ENCODE results near the gene PRR14L. TPM values are rescaled to one million over a fixed set of nuclear protein-coding genes. Genes with fewer than 3 reads are reported as not detected.
A peak's percentile ranks its signal among the peaks of the same experiment; 100 is the strongest.

The PRR14L gene
- total and polyA plus RNA-seq, 2 of the 13 experiments (the other 11 are each of a cell fraction or from before 2014, with no cell fraction given) = 6.6 to 16.5 TPM

DNA sequence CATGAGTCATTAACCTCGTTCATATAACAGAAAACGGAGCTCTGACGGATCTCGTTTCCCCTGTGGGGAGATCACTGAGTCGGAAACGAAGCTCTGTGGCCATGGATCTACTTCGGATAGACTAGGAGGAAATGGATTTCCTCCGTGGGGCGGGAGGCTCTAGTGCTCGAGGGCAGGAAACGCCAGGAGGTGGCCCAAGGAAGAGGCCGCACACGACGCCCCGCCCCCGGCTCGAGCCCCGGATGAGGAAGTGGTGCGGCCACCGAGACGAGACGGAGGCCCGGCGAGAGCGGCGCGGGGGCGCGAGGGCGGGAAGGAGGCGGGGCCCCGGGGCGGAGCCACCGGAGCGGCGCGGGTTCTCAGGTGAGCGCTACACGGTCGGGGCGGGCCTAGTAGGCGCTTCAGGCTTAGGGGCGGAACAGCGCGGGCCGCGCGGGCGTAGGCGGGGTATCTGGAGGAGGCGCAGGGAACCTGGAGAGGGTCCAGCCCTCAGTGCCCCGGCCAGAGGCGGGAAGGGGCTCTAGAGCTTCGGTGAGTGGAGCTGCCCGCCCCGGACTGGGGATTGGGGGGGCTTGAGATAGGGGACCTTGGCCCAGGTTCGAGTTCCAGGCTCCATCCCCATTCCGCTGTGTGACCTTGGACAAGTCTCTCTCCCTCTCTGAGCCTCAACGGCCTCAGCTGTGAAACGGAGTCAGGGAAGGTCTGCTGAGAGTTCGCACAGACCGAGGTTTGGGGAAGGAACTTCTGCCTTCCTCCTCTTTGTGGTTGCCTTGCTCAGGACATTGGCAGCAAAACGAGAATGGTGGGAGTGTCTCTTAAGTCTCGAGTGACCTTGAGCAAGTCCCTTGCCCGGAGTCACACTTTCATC is 3.9 kb upstream of the PRR14L start, which contains the start of gene DEPDC5 (continued):
- TF ChIP-seq SAFB2 (CRISPR knock-in tag; IDR thresholded peaks at IDR 0.05; ENCODE audit: borderline replicate concordance, low read depth) (peak; percentile 52; the same call in 1 of the 2 replicates), PHB2 (IDR thresholded peaks at IDR 0.05; ENCODE audit: partially characterized antibody) (no peak), ZNF556 (CRISPR knock-in tag; IDR thresholded peaks at IDR 0.05; ENCODE audit: borderline replicate concordance) (no peak), RCOR2 (CRISPR knock-in tag; IDR thresholded peaks at IDR 0.05) (peak; percentile 88), MZF1 (CRISPR knock-in tag; IDR thresholded peaks at IDR 0.05; ENCODE audit: borderline replicate concordance) (0 out of 2 replicates have a peak, but pooled peaks have one; percentile 14), MXI1 (IDR thresholded peaks at IDR 0.05; ENCODE audit: borderline replicate concordance, low read depth, low read length) (peak; percentile 80; the same call in 1 of the 3 replicates), HMGA1 (CRISPR knock-in tag; conservative IDR thresholded peaks at IDR 0.05) (no peak), MYNN (CRISPR knock-in tag; IDR thresholded peaks at IDR 0.05; ENCODE audit: low read depth) (no peak)
- TF ChIP-seq, protein P1, sequence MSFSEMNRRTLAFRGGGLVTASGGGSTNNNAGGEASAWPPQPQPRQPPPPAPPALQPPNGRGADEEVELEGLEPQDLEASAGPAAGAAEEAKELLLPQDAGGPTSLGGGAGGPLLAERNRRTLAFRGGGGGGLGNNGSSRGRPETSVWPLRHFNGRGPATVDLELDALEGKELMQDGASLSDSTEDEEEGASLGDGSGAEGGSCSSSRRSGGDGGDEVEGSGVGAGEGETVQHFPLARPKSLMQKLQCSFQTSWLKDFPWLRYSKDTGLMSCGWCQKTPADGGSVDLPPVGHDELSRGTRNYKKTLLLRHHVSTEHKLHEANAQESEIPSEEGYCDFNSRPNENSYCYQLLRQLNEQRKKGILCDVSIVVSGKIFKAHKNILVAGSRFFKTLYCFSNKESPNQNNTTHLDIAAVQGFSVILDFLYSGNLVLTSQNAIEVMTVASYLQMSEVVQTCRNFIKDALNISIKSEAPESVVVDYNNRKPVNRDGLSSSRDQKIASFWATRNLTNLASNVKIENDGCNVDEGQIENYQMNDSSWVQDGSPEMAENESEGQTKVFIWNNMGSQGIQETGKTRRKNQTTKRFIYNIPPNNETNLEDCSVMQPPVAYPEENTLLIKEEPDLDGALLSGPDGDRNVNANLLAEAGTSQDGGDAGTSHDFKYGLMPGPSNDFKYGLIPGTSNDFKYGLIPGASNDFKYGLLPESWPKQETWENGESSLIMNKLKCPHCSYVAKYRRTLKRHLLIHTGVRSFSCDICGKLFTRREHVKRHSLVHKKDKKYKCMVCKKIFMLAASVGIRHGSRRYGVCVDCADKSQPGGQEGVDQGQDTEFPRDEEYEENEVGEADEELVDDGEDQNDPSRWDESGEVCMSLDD (CRISPR knock-in tag; IDR thresholded peaks at IDR 0.05; ENCODE audit: borderline replicate concordance) = no peak
- TF ChIP-seq, protein P2, sequence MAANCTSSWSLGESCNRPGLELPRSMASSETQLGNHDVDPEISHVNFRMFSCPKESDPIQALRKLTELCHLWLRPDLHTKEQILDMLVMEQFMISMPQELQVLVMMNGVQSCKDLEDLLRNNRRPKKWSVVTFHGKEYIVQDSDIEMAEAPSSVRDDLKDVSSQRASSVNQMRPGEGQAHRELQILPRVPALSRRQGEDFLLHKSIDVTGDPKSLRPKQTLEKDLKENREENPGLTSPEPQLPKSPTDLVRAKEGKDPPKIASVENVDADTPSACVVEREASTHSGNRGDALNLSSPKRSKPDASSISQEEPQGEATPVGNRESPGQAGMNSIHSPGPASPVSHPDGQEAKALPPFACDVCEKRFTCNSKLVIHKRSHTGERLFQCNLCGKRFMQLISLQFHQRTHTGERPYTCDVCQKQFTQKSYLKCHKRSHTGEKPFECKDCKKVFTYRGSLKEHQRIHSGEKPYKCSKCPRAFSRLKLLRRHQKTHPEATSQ (CRISPR knock-in tag; IDR thresholded peaks at IDR 0.05; ENCODE audit: borderline replicate concordance) = no peak; the same call in 1 of the 2 replicates
- TF ChIP-seq, protein P3, sequence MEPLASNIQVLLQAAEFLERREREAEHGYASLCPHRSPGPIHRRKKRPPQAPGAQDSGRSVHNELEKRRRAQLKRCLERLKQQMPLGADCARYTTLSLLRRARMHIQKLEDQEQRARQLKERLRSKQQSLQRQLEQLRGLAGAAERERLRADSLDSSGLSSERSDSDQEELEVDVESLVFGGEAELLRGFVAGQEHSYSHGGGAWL (CRISPR knock-in tag; IDR thresholded peaks at IDR 0.05) = peak; percentile 32
- TF ChIP-seq, protein P4, sequence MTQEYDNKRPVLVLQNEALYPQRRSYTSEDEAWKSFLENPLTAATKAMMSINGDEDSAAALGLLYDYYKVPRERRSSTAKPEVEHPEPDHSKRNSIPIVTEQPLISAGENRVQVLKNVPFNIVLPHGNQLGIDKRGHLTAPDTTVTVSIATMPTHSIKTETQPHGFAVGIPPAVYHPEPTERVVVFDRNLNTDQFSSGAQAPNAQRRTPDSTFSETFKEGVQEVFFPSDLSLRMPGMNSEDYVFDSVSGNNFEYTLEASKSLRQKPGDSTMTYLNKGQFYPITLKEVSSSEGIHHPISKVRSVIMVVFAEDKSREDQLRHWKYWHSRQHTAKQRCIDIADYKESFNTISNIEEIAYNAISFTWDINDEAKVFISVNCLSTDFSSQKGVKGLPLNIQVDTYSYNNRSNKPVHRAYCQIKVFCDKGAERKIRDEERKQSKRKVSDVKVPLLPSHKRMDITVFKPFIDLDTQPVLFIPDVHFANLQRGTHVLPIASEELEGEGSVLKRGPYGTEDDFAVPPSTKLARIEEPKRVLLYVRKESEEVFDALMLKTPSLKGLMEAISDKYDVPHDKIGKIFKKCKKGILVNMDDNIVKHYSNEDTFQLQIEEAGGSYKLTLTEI (CRISPR knock-in tag; conservative IDR thresholded peaks at IDR 0.05) = no peak

Data from HepG2 (cell line).